HepG2 (cell line): ENCODE measurements around the gene CCL22. TPM values are rescaled to one million over a fixed set of nuclear protein-coding genes. Genes with fewer than 3 reads are reported as not detected.
A peak's percentile ranks its signal among the peaks of the same experiment; 100 is the strongest.

Source experiments
- CEBPG ChIP-seq: IDR thresholded peaks from 2 replicates; pipeline ENCODE4 v1.6.1; 2016
- FOSL2 ChIP-seq: sonication (generic); formaldehyde crosslinking; IDR thresholded peaks from 2 replicates; pipeline ENCODE4 v1.4.0; 2020; ENCODE audit warnings: missing genetic modification reagents
- FOXA3 ChIP-seq: IDR thresholded peaks from 2 replicates; pipeline ENCODE4 v1.6.1; 2016; ENCODE audit warnings: missing genetic modification reagents, missing compliant biosample characterization
- HMGA1 ChIP-seq: sonication (generic); formaldehyde crosslinking; conservative IDR thresholded peaks from 2 replicates; pipeline ENCODE4 v1.4.0; 2020; ENCODE audit warnings: missing genetic modification reagents
- HNRNPH1 ChIP-seq: fragments of 200-400 bp; formaldehyde crosslinking; optimal IDR thresholded peaks from 2 replicates; pipeline ENCODE3; 2017; ENCODE audit warnings: mild to moderate bottlenecking, low read depth, low read length
- MIER3 ChIP-seq: IDR thresholded peaks from 2 replicates; pipeline ENCODE4 v1.6.1; 2016; ENCODE audit warnings: missing compliant biosample characterization, borderline replicate concordance
- NBN ChIP-seq: fragments of 450-650 bp; conservative IDR thresholded peaks from 2 replicates; pipeline ENCODE4 v1.6.1; 2017
- NFKBIZ ChIP-seq: IDR thresholded peaks from 2 replicates; pipeline ENCODE4 v1.6.1; 2018; ENCODE audit warnings: missing genetic modification reagents, missing compliant biosample characterization
- NFYC ChIP-seq: IDR thresholded peaks from 2 replicates; pipeline ENCODE4 v1.6.1; 2016; ENCODE audit warnings: missing genetic modification reagents, missing compliant biosample characterization
- PAX8 ChIP-seq: sonication (generic); formaldehyde crosslinking; IDR thresholded peaks from 2 replicates; pipeline ENCODE4 v1.8.0; 2022; ENCODE audit warnings: mild to moderate bottlenecking, missing genetic modification reagents, borderline replicate concordance
- PPARG ChIP-seq: conservative IDR thresholded peaks from 2 replicates; pipeline ENCODE4 v1.6.1; 2016; ENCODE audit warnings: missing biosample characterization, missing genetic modification reagents
- RBM39 ChIP-seq: fragments of 200-400 bp; formaldehyde crosslinking; IDR thresholded peaks from one replicate; pipeline ENCODE4 v1.6.1; 2018; ENCODE audit warnings: antibody characterized with exemption, mild to moderate bottlenecking, low read depth, low read length; ENCODE audit not compliant: poor library complexity, severe bottlenecking
- RFX3 ChIP-seq: IDR thresholded peaks from 2 replicates; pipeline ENCODE4 v1.6.1; 2016; ENCODE audit warnings: missing biosample characterization, missing genetic modification reagents
- SIX4 ChIP-seq: sonication (generic); formaldehyde crosslinking; IDR thresholded peaks from 2 replicates; pipeline ENCODE4 v1.4.0; 2020; ENCODE audit warnings: missing genetic modification reagents
- SKI ChIP-seq: fragments of 450-650 bp; IDR thresholded peaks from one replicate; pipeline ENCODE4 v1.6.1; 2018; ENCODE audit warnings: mild to moderate bottlenecking; ENCODE audit not compliant: partially characterized antibody
- SP4 ChIP-seq: sonication (generic); formaldehyde crosslinking; IDR thresholded peaks from 2 replicates; pipeline ENCODE4 v1.8.1; 2023; ENCODE audit warnings: mild to moderate bottlenecking, missing genetic modification reagents
- SSRP1 ChIP-seq: IDR thresholded peaks from 2 replicates; pipeline ENCODE4 v1.6.1; 2016; ENCODE audit warnings: control low read depth
- SUZ12 ChIP-seq: fragments of 150-350 bp; IDR thresholded peaks from 2 replicates; pipeline ENCODE4 v1.6.1; 2014; ENCODE audit warnings: low read depth, low read length
- TOE1 ChIP-seq: sonication (generic); formaldehyde crosslinking; IDR thresholded peaks from 2 replicates; pipeline ENCODE4 v1.4.0; 2020; ENCODE audit warnings: mild to moderate bottlenecking, missing genetic modification reagents
- USF2 ChIP-seq, 2 experiments: sonication (generic) in 1 of 2; formaldehyde crosslinking in 1 of 2; IDR thresholded peaks; 2 replicates each; pipeline versions ENCODE4 v1.5.1 to v1.6.1; 2011 to 2020; ENCODE audit warnings: borderline replicate concordance in 1 of 2, low read depth in 1 of 2, low read length in 1 of 2, mild to moderate bottlenecking in 1 of 2, missing genetic modification reagents in 1 of 2, moderate library complexity in 1 of 2
- ZBTB14 ChIP-seq: sonication (generic); formaldehyde crosslinking; IDR thresholded peaks from 2 replicates; pipeline ENCODE4 v1.4.0; 2020; ENCODE audit warnings: missing genetic modification reagents
- ZC3H4 ChIP-seq: sonication (generic); formaldehyde crosslinking; IDR thresholded peaks from 2 replicates; pipeline ENCODE4 v1.4.0; 2020; ENCODE audit warnings: missing genetic modification reagents, borderline replicate concordance
- ZNF225 ChIP-seq: sonication (generic); formaldehyde crosslinking; IDR thresholded peaks from 2 replicates; pipeline ENCODE4 v1.4.0; 2020; ENCODE audit warnings: mild to moderate bottlenecking, missing genetic modification reagents
- ZNF883 ChIP-seq: sonication (generic); formaldehyde crosslinking; IDR thresholded peaks from 2 replicates; pipeline ENCODE4 v1.5.1; 2020; ENCODE audit warnings: mild to moderate bottlenecking, missing genetic modification reagents; ENCODE audit errors: not compliant biosample characterization
- polyA plus RNA-seq, 8 experiments: library from polyadenylated mRNA; depleted of rRNA in 3 of 8; stranded (reverse) in 7 of 8; unstranded in 1 of 8; fragments of >200 nt; fragmentation: Illumina TruSeq in 4 of 8; extraction: Trizol in 4 of 8; gene quantifications; 2 replicates each; pipeline versions ENCODE4 v1.2.1 to v1.2.3, GENCODE V29; 2011 to 2016; ENCODE audit warnings: low read depth in 4 of 8, missing spikeins in 1 of 8, mixed read lengths in 1 of 8; ENCODE audit not compliant: insufficient read depth in 1 of 8
- total RNA-seq, 5 experiments: library from RNA; depleted of rRNA; stranded (reverse); fragments of >200 nt; fragmentation: Illumina TruSeq; extraction: Trizol; gene quantifications; 2 replicates each; pipeline ENCODE4 v1.2.3, GENCODE V29; 2016; ENCODE audit warnings: low read depth in 1 of 5
- TF ChIP-seq, protein P1 (sequence below): IDR thresholded peaks from 2 replicates; pipeline ENCODE4 v1.6.1; 2012; ENCODE audit warnings: inconsistent platforms
- TF ChIP-seq, protein P2 (sequence below): sonication (generic); formaldehyde crosslinking; conservative IDR thresholded peaks from 2 replicates; pipeline ENCODE4 v1.4.0; 2020; ENCODE audit warnings: missing genetic modification reagents

The CCL22 gene
- total and polyA plus RNA-seq, 2 of the 13 experiments (the other 11 are each of a cell fraction or from before 2014, with no cell fraction given), result not detected

DNA sequence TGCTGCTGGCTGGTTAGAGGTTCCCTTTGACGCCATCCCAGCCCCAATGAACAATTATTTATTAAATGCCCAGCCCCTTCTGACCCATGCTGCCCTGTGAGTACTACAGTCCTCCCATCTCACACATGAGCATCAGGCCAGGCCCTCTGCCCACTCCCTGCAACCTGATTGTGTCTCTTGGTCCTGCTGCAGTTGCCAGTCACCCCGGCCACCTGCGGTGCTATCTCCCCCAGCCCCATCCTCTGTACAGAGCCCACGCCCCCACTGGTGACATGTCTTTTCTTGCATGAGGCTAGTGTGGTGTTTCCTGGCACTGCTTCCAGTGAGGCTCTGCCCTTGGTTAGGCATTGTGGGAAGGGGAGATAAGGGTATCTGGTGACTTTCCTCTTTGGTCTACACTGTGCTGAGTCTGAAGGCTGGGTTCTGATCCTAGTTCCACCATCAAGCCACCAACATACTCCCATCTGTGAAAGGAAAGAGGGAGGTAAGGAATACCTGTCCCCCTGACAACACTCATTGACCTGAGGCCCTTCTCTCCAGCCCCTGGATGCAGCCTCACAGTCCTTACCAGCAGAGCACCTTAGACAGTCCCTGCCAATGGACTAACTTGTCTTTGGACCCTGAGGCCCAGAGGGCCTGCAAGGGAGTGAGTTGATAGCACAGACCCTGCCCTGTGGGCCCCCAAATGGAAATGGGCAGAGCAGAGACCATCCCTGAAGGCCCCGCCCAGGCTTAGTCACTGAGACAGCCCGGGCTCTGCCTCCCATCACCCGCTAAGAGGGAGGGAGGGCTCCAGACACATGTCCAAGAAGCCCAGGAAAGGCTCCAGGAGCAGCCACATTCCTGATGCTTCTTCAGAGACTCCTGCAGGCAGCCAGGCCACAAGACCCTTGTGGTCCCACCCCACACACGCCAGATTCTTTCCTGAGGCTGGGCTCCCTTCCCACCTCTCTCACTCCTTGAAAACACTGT lies 25.0 kb downstream of the CCL22 start (continued):
- TF ChIP-seq USF2 (IDR thresholded peaks at IDR 0.05; ENCODE audit: low read depth, low read length) (no peak), USF2 (CRISPR knock-in tag; IDR thresholded peaks at IDR 0.05; ENCODE audit: borderline replicate concordance) (no peak), MIER3 (CRISPR knock-in tag) (no peak), CEBPG (CRISPR knock-in tag) (no peak), RFX3 (CRISPR knock-in tag) (no peak), SUZ12 (no peak), FOSL2 (peak; percentile 61; the same call in 1 of the 2 replicates), SIX4 (CRISPR knock-in tag) (no peak), ZBTB14 (CRISPR knock-in tag) (no peak), HNRNPH1 (no peak), NBN (no peak), ZC3H4 (CRISPR knock-in tag) (peak; percentile 43; the same call in 1 of the 2 replicates), NFYC (CRISPR knock-in tag) (no peak), SP4 (CRISPR knock-in tag) (no peak), PAX8 (CRISPR knock-in tag) (no peak), FOXA3 (CRISPR knock-in tag) (no peak; the same call in 1 of the 2 replicates), ZNF883 (no peak), TOE1 (no peak), ZNF225 (CRISPR knock-in tag) (0 out of 2 replicates have a peak, but pooled peaks have one; percentile 6), RBM39 (peak; percentile 3), SSRP1 (no peak), PPARG (CRISPR knock-in tag) (0 out of 2 replicates have a peak, but pooled peaks have one; percentile 10), HMGA1 (CRISPR knock-in tag) (no peak), SKI (no peak), NFKBIZ (CRISPR knock-in tag) (no peak)
- TF ChIP-seq, protein P1, sequence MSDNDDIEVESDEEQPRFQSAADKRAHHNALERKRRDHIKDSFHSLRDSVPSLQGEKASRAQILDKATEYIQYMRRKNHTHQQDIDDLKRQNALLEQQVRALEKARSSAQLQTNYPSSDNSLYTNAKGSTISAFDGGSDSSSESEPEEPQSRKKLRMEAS, result peak; percentile 26; the same call in 1 of the 2 replicates
- TF ChIP-seq, protein P2, sequence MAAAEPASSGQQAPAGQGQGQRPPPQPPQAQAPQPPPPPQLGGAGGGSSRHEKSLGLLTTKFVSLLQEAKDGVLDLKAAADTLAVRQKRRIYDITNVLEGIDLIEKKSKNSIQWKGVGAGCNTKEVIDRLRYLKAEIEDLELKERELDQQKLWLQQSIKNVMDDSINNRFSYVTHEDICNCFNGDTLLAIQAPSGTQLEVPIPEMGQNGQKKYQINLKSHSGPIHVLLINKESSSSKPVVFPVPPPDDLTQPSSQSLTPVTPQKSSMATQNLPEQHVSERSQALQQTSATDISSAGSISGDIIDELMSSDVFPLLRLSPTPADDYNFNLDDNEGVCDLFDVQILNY (CRISPR knock-in tag), result no peak
